HCT116 (cell line): ENCODE measurements around the gene IZUMO1R.

Experiments used
- ATF3 ChIP-seq: IDR thresholded peaks from 2 replicates; pipeline ENCODE4 v1.6.1; 2012
- CTCF ChIP-seq, 3 experiments: fragments of 200-600 bp in 1 of 3; sonication (generic) in 1 of 3; IDR thresholded peaks in 2 of 3; conservative IDR thresholded peaks in 1 of 3; 2 replicates each; pipeline ENCODE4 v1.5.1; 2012 to 2017; ENCODE audit warnings: low read depth in 2 of 3, low read length in 2 of 3, antibody characterized with exemption in 1 of 3, borderline replicate concordance in 1 of 3, control low read depth in 1 of 3, mild to moderate bottlenecking in 1 of 3, mixed read lengths in 1 of 3, mixed run types in 1 of 3, moderate library complexity in 1 of 3; ENCODE audit not compliant: insufficient read depth in 1 of 3
- EZH2 ChIP-seq: fragments of 200-600 bp; sonication (generic); IDR thresholded peaks from 2 replicates; pipeline ENCODE4 v1.6.1; 2017; ENCODE audit warnings: antibody characterized with exemption, mixed run types
- JUND ChIP-seq: IDR thresholded peaks from 2 replicates; pipeline ENCODE4 v1.6.1; 2012
- MAX ChIP-seq: IDR thresholded peaks from 2 replicates; pipeline ENCODE4 v1.6.1; 2012
- POLR2A ChIP-seq: IDR thresholded peaks from 2 replicates; pipeline ENCODE4 v1.7.0; 2011; ENCODE audit warnings: borderline replicate concordance; ENCODE audit not compliant: insufficient read depth, insufficient read length; ENCODE audit errors: extremely low read depth
- POLR2AphosphoS5 ChIP-seq: IDR thresholded peaks from 2 replicates; pipeline ENCODE4 v1.6.1; 2011; ENCODE audit warnings: mild to moderate bottlenecking, low read depth, low read length, moderate library complexity
- REST ChIP-seq: IDR thresholded peaks from 2 replicates; pipeline ENCODE4 v1.6.1; 2012; ENCODE audit warnings: low read depth
- SP1 ChIP-seq: IDR thresholded peaks from 2 replicates; pipeline ENCODE4 v1.6.1; 2012; ENCODE audit warnings: low read depth
- SRF ChIP-seq: IDR thresholded peaks from 2 replicates; pipeline ENCODE4 v1.6.1; 2012; ENCODE audit warnings: low read depth
- TCF7L2 ChIP-seq: IDR thresholded peaks from 2 replicates; pipeline ENCODE4 v1.7.0; 2011; ENCODE audit warnings: borderline replicate concordance, inconsistent platforms; ENCODE audit not compliant: insufficient read depth, insufficient read length; ENCODE audit errors: extremely low read depth
- YY1 ChIP-seq: IDR thresholded peaks from 2 replicates; pipeline ENCODE4 v1.6.1; 2011; ENCODE audit warnings: low read length, low read depth, moderate library complexity, mild to moderate bottlenecking; ENCODE audit not compliant: insufficient replicate concordance; ENCODE audit errors: extremely low read depth

GRCh38 chr11:94305146-94305545 lies 766 bp downstream of the IZUMO1R start:
- TF ChIP-seq CTCF (IDR thresholded peaks at IDR 0.05 in 2 of 3, conservative IDR thresholded peaks at IDR 0.05 in 1 of 3; ENCODE audit: borderline replicate concordance in 1 of 3, insufficient read depth in 1 of 3, low read depth in 2 of 3, low read length in 2 of 3) (no peak), JUND (no peak), TCF7L2 (no peak), POLR2A (no peak), EZH2 (no peak), MAX (no peak), SP1 (no peak), POLR2AphosphoS5 (no peak), REST (no peak), ATF3 (no peak), SRF (no peak), YY1 (no peak)
